Heart left ventricle (tissue), 16 donors: ENCODE measurements around the gene SPTBN1. TPM values are rescaled to one million over a fixed set of nuclear protein-coding genes. Genes with fewer than 3 reads are reported as not detected.

ENCODE experiments used
- ATAC-seq, 4 donors: fragments of 200-7000 bp; cut with Tn5 transposase; one replicate each; pipeline ENCODE4 v1.9.1; 2020 to 2022; ENCODE audit warnings: moderate library complexity in 4 of 4, mild to moderate bottlenecking in 3 of 4, moderate number of reproducible peaks in 1 of 4
- DNase-seq, 5 donors: peaks; one replicate each; pipeline ENCODE4 v3.0.0-alpha.2; 2020
- H3K27ac ChIP-seq, 12 donors: fragments of 200-600 bp; sonication (generic) in 4 of 12; one replicate each; pipeline versions ENCODE4 v1.5.0 to v1.8.0; 2016 to 2022; ENCODE audit warnings: mild to moderate bottlenecking in 2 of 12
- H3K27me3 ChIP-seq, 9 donors: fragments of 200-600 bp; sonication (generic) in 2 of 9; one replicate each; pipeline versions ENCODE4 v1.5.1 to v1.8.0; 2016 to 2022; ENCODE audit warnings: mild to moderate bottlenecking in 3 of 9
- H3K36me3 ChIP-seq, 9 donors: fragments of 200-600 bp; sonication (generic) in 2 of 9; one replicate each; pipeline versions ENCODE4 v1.5.0 to v1.8.0; 2018 to 2022; ENCODE audit warnings: mild to moderate bottlenecking in 2 of 9
- H3K4me1 ChIP-seq, 12 donors: fragments of 200-600 bp; sonication (generic) in 4 of 12; one replicate each; pipeline versions ENCODE4 v1.5.0 to v1.8.0; 2016 to 2022; ENCODE audit warnings: mild to moderate bottlenecking in 3 of 12
- H3K4me3 ChIP-seq, 12 donors: fragments of 200-600 bp; sonication (generic) in 4 of 12; one replicate each; pipeline versions ENCODE4 v1.5.0 to v1.8.0; 2017 to 2022; ENCODE audit warnings: mild to moderate bottlenecking in 9 of 12, moderate library complexity in 4 of 12
- H3K9me3 ChIP-seq, 12 donors: fragments of 200-600 bp; sonication (generic) in 4 of 12; one replicate each; pipeline versions ENCODE4 v1.5.0 to v1.8.0; 2016 to 2022; ENCODE audit warnings: mild to moderate bottlenecking in 1 of 12
- CTCF ChIP-seq, 12 donors: fragments of 200-600 bp; sonication (generic) in 4 of 12; IDR thresholded peaks; one replicate each; pipeline versions ENCODE4 v1.5.0 to v1.8.0; 2018 to 2022; ENCODE audit warnings: antibody characterized with exemption in 12 of 12, mild to moderate bottlenecking in 5 of 12
- POLR2A ChIP-seq, 2 donors: fragments of 450-650 bp; IDR thresholded peaks; one replicate each; pipeline ENCODE4 v1.6.1; 2017; ENCODE audit warnings: antibody characterized with exemption in 2 of 2, mild to moderate bottlenecking in 2 of 2, moderate library complexity in 2 of 2
- WGBS, 4 donors: extraction: QIAGEN DNeasy Blood & Tissue Kit in 2 of 4; methylation state at CpG; one replicate each; pipeline versions ENCODE4 v1.1.5 to v1.1.7; 2013 to 2018; 5-methylcytosine and 5-hydroxymethylcytosine counted together
- intact Hi-C, 10 donors: fragments of 100-400 bp; cut with DNase I; formaldehyde crosslinking; loops; one replicate each; pipeline versions ENCODE4 v1.11.1 to v1.14.2; 2022
- polyA plus RNA-seq, 2 donors: library from polyadenylated mRNA; stranded (reverse); fragments of 200-250 nt; gene quantifications; one replicate each; pipeline ENCODE4 v1.2.3, GENCODE V29; 2013
- total RNA-seq, 9 donors: library from RNA; depleted of rRNA in 2 of 9; stranded (reverse); fragments of >200 nt in 2 of 9; fragmentation: NEBNext Ultra II Directional in 3 of 9; extraction: Animal tissue kit (Norgen Biotek cat#: 25700) in 3 of 9; gene quantifications; one replicate each; pipeline versions ENCODE4 v1.1.0 to v1.2.4, GENCODE V29; 2016 to 2023
- donor health status: ischemic (EF 13 %, LVEDD 7.1; RV severe dilation, severe dysfunction).
- donor health status: healthy with polysubstance abuse.
- donor health status: DM: no; HTN: yes; CAD: no.
- donor health status: DM: no; HTN: no; CAD: no.
- donor health status: ischemic (EF 25% LVEDD 6.9; RV normal size, moderate dysfunction).
- donor health status: ischemic (EF 25% LVEDD 5.7; RV mildly dilated, moderate dysfunction).
- donor health status: healthy.
- donor health status: DM: yes; HTN: yes; CAD: no.
- donor health status: ischemic (EF 35%, LVEDD 5.7; RV mildly dilated, moderate dysfunction).
- donor health status: nonischemic (EF 11% LVEDD 7.7; RV severe dilation, severe dysfunction).
- donor health status: DM: yes; HTN: yes; CAD: no.
- donor health status: PGD.
- donor health status: ischemic (EF 29% LVEDD 5.4; RV normal size, mild dysfunction).
- donor health status: nonischemic (EF 23%, LVEDD 6.1; RV moderate dilation, normal function).

The SPTBN1 gene
- total and polyA plus RNA-seq, 11 donors, result 124 to 659 (median 422) TPM

DNA sequence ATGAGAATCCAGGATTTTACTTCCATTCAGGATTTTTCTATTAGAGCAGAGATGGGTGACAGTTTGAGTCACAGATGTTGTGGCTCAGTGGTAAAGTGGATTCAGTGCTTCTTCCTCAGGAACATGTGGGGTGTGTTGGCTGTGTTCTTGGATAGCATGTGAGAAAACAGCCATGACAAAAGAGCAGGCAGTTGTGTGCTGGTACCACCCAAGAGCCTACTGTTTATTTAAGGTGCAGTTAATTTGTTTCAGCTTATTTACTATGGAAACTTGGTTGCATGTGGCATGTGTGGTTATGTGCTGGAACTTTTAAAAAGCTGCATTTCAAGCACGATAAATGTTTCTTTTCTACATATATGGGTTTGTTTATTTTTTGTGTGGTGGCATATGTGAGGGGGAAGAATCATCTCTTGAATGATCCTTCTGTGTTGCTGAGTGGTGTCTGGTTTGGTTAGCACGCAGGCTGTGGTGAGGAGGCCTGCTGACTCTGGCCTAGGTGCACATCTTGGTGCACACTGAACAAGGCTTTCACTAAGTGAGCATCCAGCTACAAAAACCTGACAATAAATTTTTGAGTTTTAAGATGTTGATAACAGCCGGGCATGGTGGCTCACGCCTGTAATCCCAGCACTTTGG lies 67.3 kb downstream of the SPTBN1 start:
- H3K4me3 ChIP-seq, result no peak overlapping the region
- WGBS, 4 donors, result 77 to 85% (median 79%) methylated on average over 4 of the region's 4 CpGs
- peaks cover 5 to 94% (median 87%) of the 10 kb centered on the region in 12 donors for H3K4me1 ChIP-seq
- no peak for DNase-seq
- H3K27ac ChIP-seq, result peak overlapping the region in 10 of 12 donors; percentile 6 to 82 (median 58)
- peaks cover 0 to 41% (median 24%) of the 10 kb centered on the region in 9 donors for H3K36me3 ChIP-seq
- no peaks in the 10 kb centered on the region for H3K27me3 ChIP-seq
- TF ChIP-seq CTCF (IDR thresholded peaks at IDR 0.05) (no peak), POLR2A (IDR thresholded peaks at IDR 0.05) (no peak)
- H3K9me3 ChIP-seq, result no peaks in the 10 kb centered on the region
- no peak for ATAC-seq
- intact Hi-C loops, result loop anchor here in 7 of 10 donors (2.0 to 10.0 kb wide), 10 partner anchors 34 to 319 kb away; no protein-coding TSS in a partner anchor

DNA sequence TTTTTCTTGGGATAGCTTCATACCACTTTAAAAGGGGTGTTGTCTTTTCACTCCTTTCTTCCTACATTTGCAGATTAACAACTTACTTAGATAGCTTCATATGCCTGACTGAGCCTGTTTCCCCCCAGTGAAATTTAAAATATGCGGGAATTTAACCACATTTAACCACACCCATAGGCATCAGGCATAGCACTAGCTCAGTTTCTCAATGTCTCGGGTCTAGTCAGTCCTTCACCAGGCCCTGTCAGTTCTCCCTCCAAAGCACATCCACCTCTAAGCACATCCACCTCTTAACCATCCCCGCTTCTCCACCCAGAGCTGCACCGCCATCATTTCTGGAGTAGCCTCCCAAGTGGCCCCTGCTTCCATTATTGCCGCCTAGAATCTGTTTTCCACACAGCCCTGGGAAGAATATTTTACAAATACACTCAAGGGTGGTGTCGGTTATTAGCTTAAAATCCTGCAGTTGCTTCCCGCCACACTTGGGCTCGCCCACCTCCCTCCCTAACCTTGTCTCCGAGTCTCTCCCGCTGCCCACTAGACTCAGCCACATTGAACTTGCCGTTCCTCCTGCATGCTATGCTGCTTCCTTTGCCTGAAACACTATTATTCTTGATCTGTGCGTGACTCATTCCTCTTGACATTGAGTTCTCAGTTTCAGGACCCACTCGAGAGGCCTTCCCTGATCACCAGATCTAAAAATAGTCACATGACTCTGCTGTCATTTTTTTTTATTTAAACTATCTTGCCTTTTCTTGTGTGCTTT lies 68.3 kb downstream of the SPTBN1 start:
- peak; percentile 8 to 75 (median 67) for ATAC-seq
- TF ChIP-seq CTCF (IDR thresholded peaks at IDR 0.05) (no peak), POLR2A (IDR thresholded peaks at IDR 0.05) (no peak)
- peaks cover 5 to 94% (median 83%) of the 10 kb centered on the region in 12 donors for H3K4me1 ChIP-seq

DNA sequence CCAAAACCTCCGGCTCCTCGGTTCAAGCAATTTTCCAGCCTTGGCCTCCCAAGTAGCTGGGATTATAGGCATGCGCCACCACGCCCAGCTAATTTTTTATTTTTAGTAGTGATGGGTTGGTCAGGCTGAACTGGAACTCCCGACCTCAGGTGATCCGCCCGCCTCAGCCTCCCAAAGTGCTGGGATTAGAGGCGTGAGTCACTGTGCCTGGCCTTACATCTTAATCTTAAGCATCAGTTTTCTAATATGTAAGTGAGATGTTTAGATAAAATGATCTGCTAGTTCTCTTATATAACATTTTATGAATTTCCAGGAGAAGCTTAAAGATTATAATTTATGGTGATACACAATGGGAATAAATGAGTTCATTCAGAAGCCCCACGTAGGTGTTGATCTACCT lies 69.2 kb downstream of the SPTBN1 start:
- no peak for ATAC-seq
- H3K4me1 ChIP-seq, result peaks cover 5 to 92% (median 76%) of the 10 kb centered on the region in 12 donors
- WGBS, 4 donors, result 77 to 82% (median 80%) methylated on average over 9 of the region's 9 CpGs

More for the DNA sequence above, 68.3 kb downstream of the SPTBN1 start:
- Histone ChIP-seq H3K36me3 (peaks cover 0 to 51% (median 31%) of the 10 kb centered on the region in 9 donors), H3K4me3 (peak overlapping the region in 1 of 12 donors; percentile 1), H3K9me3 (no peaks in the 10 kb centered on the region), H3K27ac (peak overlapping the region in 11 of 12 donors; percentile 46 to 82 (median 67)), H3K27me3 (no peaks in the 10 kb centered on the region)
- intact Hi-C loops, result loop anchor here in 6 of 10 donors (5.0 to 10.0 kb wide), 9 partner anchors 33 to 320 kb away; no protein-coding TSS in a partner anchor
- peak in 1 of 5 donors; percentile 53 for DNase-seq
- 34 to 49% (median 39%) methylated on average over 13 of the region's 13 CpGs for WGBS, 4 donors

More for the DNA sequence above, 69.2 kb downstream of the SPTBN1 start:
- H3K9me3 ChIP-seq, result no peaks in the 10 kb centered on the region
- TF ChIP-seq POLR2A (IDR thresholded peaks at IDR 0.05) (no peak), CTCF (IDR thresholded peaks at IDR 0.05) (no peak)
- H3K27ac ChIP-seq, result peak overlapping the region in 11 of 12 donors; percentile 46 to 82 (median 67)
- intact Hi-C loops, result loop anchor here in 5 of 10 donors (5.0 to 10.0 kb wide), 6 partner anchors 37 to 321 kb away; no protein-coding TSS in a partner anchor
- H3K27me3 ChIP-seq, result no peaks in the 10 kb centered on the region
- DNase-seq, result no peak
- H3K36me3 ChIP-seq, result peaks cover 0 to 59% (median 31%) of the 10 kb centered on the region in 9 donors
- no peak overlapping the region for H3K4me3 ChIP-seq
